A549 treated with CORT108297 at 1 μM for 4 hours (cell line): Measurements from ENCODE around the gene SLC25A15. TPM values are rescaled to one million over a fixed set of nuclear protein-coding genes. Genes with fewer than 3 reads are reported as not detected.

Experiments
- total RNA-seq: library from RNA; stranded (reverse); fragments of 200-300 nt; extraction: Qiagen RNA extraction; gene quantifications from 5 replicates; pipeline ENCODE4 v1.2.3, GENCODE V29; 2022

The SLC25A15 gene
- 13.7 to 18.7 TPM (median 16.7 TPM) in 5 replicates for total RNA-seq

DNA sequence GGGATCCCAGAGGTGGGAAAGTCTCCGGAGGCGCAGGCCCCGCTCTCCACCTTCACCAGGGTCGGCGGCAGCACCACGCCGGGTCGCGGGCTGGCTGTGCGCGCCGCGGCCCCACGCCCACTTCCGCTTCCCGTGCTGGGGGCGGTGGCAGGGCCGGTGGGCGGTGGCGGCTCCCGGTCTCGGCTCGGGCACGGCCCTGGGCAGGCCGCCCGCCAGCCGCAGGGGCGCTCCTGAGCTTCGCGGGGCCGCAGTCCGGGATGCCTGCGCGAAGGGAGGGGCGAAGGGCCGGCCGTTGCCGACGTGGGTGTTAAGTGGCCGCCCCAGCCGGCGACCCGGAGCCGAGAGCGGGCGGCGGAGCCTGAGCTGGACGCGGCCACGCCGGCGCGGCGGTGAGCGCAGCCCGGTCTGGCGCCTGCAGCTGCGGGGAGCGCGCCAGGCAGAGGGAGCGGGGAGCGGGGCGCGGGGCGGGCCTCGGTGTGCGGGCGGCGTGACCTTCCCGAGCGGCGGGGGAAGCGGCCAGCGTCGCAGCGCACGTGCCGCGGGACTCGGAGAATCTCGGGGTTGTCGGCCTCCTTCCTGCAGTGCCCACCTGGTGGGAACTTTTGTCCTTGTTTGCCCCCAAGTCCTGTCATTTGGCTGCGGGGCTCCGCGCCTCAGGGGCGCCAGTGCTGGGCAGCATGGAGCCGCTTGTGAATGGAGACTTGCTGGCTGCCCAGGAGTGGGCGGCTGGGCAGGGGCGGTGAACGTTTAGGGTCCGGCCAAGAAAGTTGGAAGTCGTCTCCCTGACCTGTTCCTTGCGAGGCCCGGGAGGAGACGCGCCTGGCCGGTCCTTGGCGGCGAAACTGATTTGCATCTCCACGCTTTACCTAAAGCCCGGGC lies at the start of gene SLC25A15:
TSS of gene SLC25A15 (plus strand) at position 337 of the 879 bp plus-strand sequence. CDS start 3,616 bp downstream, outside the sequence.

DNA sequence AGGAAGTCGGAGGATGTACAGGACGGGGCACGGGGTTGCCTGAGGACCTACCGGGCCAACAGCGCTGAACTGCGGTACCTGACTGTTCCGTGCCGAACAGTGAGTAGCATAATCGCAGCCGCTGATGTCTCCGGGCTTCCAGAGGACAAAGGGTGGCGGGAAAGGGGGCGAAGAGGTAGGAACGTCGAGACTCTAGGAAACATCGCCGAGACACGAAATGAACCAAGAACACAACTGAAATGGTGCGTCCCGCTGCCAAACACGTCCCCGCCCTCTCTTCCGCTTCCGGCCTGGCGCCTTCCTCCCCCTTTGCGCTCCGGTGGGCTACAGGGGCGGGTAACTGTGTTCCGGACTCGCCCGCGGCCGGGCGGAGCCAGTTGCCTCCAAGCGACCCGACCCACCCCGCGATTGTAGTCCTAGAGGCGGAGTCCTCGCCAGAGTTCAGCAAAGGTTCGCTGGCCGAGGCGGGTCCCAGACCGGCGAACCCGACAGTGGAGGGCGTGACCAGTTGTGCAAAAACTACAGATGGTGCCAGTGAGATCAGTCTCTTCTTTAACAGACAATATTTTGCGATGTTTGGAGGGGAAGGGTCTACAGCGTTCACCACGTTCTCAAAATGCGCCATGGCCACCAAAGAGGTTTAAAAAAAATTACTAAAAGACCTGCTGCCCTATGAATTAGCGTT lies 18.3 kb upstream of the SLC25A15 start, which contains the start of gene MRPS31:
TSS of gene MRPS31 (minus strand) at position 257 of the 685 bp plus-strand sequence. CDS start at position 203, 54 bp downstream.

Other genes starting within 250 kb of the SLC25A15 start
- gene FOXO1, start 123.0 kb upstream of the SLC25A15 start, total RNA-seq = 3.4 to 4.5 TPM (median 4.2 TPM) in 5 replicates
- 13.3 to 16.6 TPM (median 13.8 TPM) in 5 replicates for gene MRPS31, start 18.4 kb upstream of the SLC25A15 start, total RNA-seq
- gene ELF1, start 229.7 kb downstream of the SLC25A15 start, total RNA-seq = 22.5 to 30.4 TPM (median 26.8 TPM) in 5 replicates